GM06990 (cell line): ENCODE measurements around the gene ROBO4.

Source experiments
- DNase-seq: peaks from one replicate; pipeline ENCODE4 v3.0.0-alpha.2; 2011; ENCODE audit not compliant: insufficient read length; ENCODE audit errors: extremely low read depth
- H3K27me3 ChIP-seq: replicated peaks from 2 replicates; pipeline ENCODE4 v1.6.0; 2011; ENCODE audit warnings: low read length; ENCODE audit not compliant: control insufficient read depth, insufficient read depth
- H3K36me3 ChIP-seq: 2 replicates; pipeline ENCODE4 v1.5.1; 2011; ENCODE audit warnings: low read length; ENCODE audit not compliant: control insufficient read depth, insufficient read depth
- H3K4me3 ChIP-seq: replicated peaks from 2 replicates; pipeline ENCODE4 v1.5.1; 2011; ENCODE audit warnings: low read depth, mild to moderate bottlenecking, control low read depth, low read length
- CTCF ChIP-seq: IDR thresholded peaks from 2 replicates; pipeline ENCODE4 v1.5.1; 2011; ENCODE audit warnings: low read length, control low read depth, mild to moderate bottlenecking, inconsistent platforms; ENCODE audit not compliant: insufficient read depth, poor library complexity, severe bottlenecking

The ROBO4 gene

DNA sequence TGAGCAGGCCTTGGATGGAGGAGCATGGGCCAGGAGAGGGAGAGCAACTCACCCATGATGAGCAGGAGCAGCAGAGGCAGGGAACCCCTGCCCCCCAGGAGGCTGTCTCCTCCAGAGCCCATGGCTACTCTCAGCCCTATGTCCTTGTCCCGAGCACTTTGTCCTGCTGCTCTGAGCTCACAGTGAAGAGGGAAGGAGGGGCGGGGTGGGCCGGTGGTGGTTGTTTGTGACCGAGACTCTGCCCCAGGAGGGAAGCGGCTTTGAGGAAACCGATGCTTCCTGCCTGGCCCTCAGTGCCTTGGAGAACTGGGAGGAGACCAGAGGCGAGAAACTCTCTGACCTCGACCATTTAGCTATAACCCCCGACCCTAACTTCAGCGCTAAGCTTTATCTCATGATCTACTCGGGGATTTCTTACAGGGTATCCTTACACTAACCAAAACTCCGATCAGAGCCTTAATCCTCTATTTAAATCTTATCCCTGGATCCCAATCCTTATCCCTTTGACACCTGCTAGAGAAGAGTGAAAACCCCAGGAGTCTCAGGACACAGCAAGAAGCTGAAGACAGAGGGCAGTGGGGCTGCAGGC, at the start of gene ROBO4:
Gene ROBO4 (minus strand): TSS at position 192 of the 589 bp plus-strand sequence. CDS start 70 bp downstream, at position 122.
- no peak for TF ChIP-seq CTCF
- Histone ChIP-seq H3K4me3 (no peak within 1 kb of the TSS), H3K27me3 (no peaks in the 10 kb centered on the region; the same call in 1 of the 2 replicates), H3K36me3 (no peaks in the 10 kb centered on the region)
- no peak for DNase-seq

DNA sequence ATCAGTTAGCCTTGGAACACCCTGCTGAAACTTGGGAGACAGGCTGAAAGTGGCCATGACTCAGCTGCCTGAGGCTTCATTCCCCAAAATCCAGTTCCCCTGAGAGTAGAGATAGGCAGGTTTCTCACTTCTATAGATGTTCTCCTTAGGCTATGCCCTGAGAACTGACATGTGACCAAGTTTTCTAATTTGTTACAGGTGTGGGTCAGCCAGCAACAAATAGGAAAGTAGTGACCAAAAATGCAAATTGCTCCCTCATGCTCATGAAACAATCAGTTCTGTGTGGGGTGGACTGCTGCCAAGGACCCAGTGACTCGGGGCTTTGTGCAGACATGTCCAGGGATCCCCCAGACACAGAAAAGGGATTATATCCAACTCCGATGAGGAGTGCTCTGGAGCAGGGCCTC, 49.1 kb upstream of the ROBO4 start:
- Histone ChIP-seq H3K36me3 (no peaks in the 10 kb centered on the region), H3K27me3 (no peaks in the 10 kb centered on the region), H3K4me3 (no peak overlapping the region)
- TF ChIP-seq CTCF, result no peak
- DNase-seq, result no peak

DNA sequence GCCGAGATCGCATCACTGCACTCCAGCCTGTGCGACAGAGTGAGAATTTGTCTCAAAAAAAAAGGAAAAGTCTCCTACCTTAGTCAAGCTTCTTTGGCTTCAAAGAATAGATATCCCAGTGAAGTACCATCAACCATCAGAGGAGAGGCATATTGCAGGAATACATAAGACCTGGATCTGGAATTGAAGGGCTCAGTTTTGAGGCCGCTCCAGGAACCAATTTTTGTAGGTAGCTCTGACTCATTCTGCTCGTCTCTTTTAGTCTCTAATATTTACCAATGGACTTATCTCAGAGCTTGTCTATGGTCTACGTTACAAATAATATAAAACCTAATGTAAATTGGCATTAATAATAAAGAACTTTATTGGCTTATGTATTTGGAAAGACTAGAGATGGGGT, 48.2 kb upstream of the ROBO4 start:
- Histone ChIP-seq H3K36me3 (no peaks in the 10 kb centered on the region), H3K4me3 (no peak overlapping the region), H3K27me3 (no peaks in the 10 kb centered on the region)
- DNase-seq, result no peak
- TF ChIP-seq CTCF, result no peak

- no peaks in the 10 kb centered on the region for H3K27me3 ChIP-seq
- TF ChIP-seq CTCF, result no peak
- H3K36me3 ChIP-seq, result no peaks in the 10 kb centered on the region
- no peak overlapping the region for H3K4me3 ChIP-seq
- no peak for DNase-seq
These were observed 46.9 kb upstream of the ROBO4 start for GRCh38 chr11:124944565-124944964.

- TF ChIP-seq CTCF, result no peak
- Histone ChIP-seq H3K27me3 (no peaks in the 10 kb centered on the region), H3K4me3 (no peak overlapping the region), H3K36me3 (no peaks in the 10 kb centered on the region)
- DNase-seq, result no peak
These were observed 46.1 kb upstream of the ROBO4 start for GRCh38 chr11:124943741-124944140.

DNA sequence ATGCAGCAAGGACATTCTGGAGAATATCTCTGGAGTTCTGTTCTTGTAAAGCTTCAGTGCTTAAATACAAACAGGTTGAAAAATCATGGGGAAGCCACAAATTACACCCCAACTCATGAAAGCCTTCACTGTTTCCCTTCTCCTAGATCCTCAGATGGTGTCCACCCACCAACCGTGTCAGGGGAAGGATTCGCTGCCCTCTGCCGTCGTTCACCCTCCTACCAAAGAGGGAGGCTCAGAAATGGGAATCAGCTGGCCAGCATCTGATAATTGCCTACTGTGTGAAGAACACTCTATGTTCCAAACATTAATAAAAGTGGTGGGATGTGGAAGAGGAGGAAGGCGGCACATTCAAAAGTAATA, 45.6 kb upstream of the ROBO4 start:
- Histone ChIP-seq H3K36me3 (no peaks in the 10 kb centered on the region), H3K27me3 (no peaks in the 10 kb centered on the region; the same call in 1 of the 2 replicates), H3K4me3 (no peak overlapping the region)
- no peak for TF ChIP-seq CTCF
- DNase-seq, result no peak
